NCI-H82 (cell line): ENCODE measurements around the gene DCDC1.

Experiments used
- DNase-seq: peaks from one replicate; lab custom pipeline; 2025; lab: John Stamatoyannopoulos, UW

The DCDC1 gene

GRCh38 chr11:30852645-30853044 lies 516.9 kb downstream of the DCDC1 start:
- no peak for DNase-seq

- no peak for DNase-seq
Observed at GRCh38 chr11:30852091-30852490, 517.4 kb downstream of the DCDC1 start.

GRCh38 chr11:30837252-30837651 lies 532.3 kb downstream of the DCDC1 start:
- DNase-seq: no peak

GRCh38 chr11:30832831-30833230 lies 536.7 kb downstream of the DCDC1 start:
- no peak for DNase-seq

GRCh38 chr11:30830681-30831080 lies 538.9 kb downstream of the DCDC1 start:
- DNase-seq: no peak

GRCh38 chr11:30826911-30827310 lies 542.6 kb downstream of the DCDC1 start:
- DNase-seq: no peak

- no peak for DNase-seq
Observed at GRCh38 chr11:30825723-30826122, 543.8 kb downstream of the DCDC1 start.

- no peak for DNase-seq
Observed at GRCh38 chr11:30823119-30823518, 546.4 kb downstream of the DCDC1 start.

GRCh38 chr11:30821438-30821965 lies 548.0 kb downstream of the DCDC1 start:
- DNase-seq: no peak

GRCh38 chr11:30818721-30819120 lies 550.8 kb downstream of the DCDC1 start:
- DNase-seq: no peak

- DNase-seq: no peak
Observed at GRCh38 chr11:30816959-30817880, 552.3 kb downstream of the DCDC1 start.

- peak; percentile 43 for DNase-seq
Observed at GRCh38 chr11:30815619-30816018, 553.9 kb downstream of the DCDC1 start.

GRCh38 chr11:30814737-30815136 lies 554.8 kb downstream of the DCDC1 start:
- DNase-seq: no peak
